Measurements from ENCODE around the gene SLC10A7. TPM values are rescaled to one million over a fixed set of nuclear protein-coding genes. Genes with fewer than 3 reads are reported as not detected.

Gene SLC10A7, protein sequence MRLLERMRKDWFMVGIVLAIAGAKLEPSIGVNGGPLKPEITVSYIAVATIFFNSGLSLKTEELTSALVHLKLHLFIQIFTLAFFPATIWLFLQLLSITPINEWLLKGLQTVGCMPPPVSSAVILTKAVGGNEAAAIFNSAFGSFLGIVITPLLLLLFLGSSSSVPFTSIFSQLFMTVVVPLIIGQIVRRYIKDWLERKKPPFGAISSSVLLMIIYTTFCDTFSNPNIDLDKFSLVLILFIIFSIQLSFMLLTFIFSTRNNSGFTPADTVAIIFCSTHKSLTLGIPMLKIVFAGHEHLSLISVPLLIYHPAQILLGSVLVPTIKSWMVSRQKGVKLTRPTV
- total RNA-seq = 10 to 100 TPM in 1 of 2 donors, 1 to 10 TPM in 1; 9.9 to 18.7 TPM
- 1 to 10 TPM; 3.7 to 5.4 TPM for polyA plus RNA-seq

DNA sequence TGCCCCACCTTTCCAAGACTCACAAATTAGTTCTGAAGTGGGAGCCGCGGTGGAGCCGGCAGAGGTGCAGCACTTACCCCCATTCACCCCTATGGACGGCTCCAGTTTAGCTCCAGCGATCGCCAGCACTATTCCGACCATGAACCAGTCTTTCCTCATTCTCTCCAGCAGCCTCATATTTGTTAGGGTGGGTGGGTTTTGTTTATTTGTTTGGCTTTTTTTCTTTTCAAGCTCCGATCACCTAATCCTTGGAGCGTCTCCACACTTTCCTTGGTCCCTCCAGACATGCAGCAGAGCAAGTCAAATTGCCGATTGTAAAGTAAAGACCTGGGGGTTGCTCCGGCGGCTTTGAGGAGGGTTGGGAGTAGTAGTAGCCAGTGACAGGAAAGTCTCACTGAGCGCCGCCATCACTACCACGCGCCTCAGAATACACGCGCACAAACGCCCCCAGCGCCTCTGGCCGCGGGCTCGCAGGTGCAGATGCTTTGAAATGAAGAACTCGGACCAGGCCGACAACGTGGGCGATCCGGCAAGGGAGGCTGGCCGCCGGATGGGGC lies at the start of gene SLC10A7:
Gene SLC10A7, minus strand, starts transcription at position 400 of the 557 bp plus-strand sequence. Its CDS starts 223 bp downstream, at position 177.
- no peaks in the 10 kb centered on the region for H3K36me3 ChIP-seq (ENCODE audit: control insufficient read depth in 4 of 4, insufficient read depth in 3 of 4, low read depth in 1 of 4, low read length in 3 of 4)
- H3K4me3 ChIP-seq (ENCODE audit: low read depth in 1 of 3, low read length in 3 of 3) = peak within 1 kb of the TSS; percentile 82 to 92 (median 84)
- H3K27ac ChIP-seq (ENCODE audit: low read depth in 1 of 2, low read length in 2 of 2) = peak within 1 kb of the TSS; percentile 79 to 81
- H3K9ac ChIP-seq (ENCODE audit: low read depth in 1 of 2, low read length in 2 of 2) = peak within 1 kb of the TSS; percentile 67 to 86
- H3K4me1 ChIP-seq (ENCODE audit: control insufficient read depth in 4 of 4, insufficient read depth in 4 of 4, low read length in 3 of 4) = peaks cover 3 to 20% (median 10%) of the 10 kb centered on the region in 4 donors
- TF ChIP-seq YY1 (IDR thresholded peaks at IDR 0.05) (peak; percentile 97), HNF4A (conservative IDR thresholded peaks at IDR 0.05) (no peak), TAF1 (conservative IDR thresholded peaks at IDR 0.05) (peak; percentile 59), FOXA2 (IDR thresholded peaks at IDR 0.05) (no peak), SP1 (IDR thresholded peaks at IDR 0.05) (peak; percentile 13)
- TF ChIP-seq, protein P1, sequence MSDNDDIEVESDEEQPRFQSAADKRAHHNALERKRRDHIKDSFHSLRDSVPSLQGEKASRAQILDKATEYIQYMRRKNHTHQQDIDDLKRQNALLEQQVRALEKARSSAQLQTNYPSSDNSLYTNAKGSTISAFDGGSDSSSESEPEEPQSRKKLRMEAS (IDR thresholded peaks at IDR 0.05) = no peak
- WGBS = under 1% methylated on average over 30 of the region's 30 CpGs
- DNase-seq (ENCODE audit: low spot score) = peak; percentile 79
- H3K9me3 ChIP-seq (ENCODE audit: control insufficient read depth in 4 of 4, low read length in 3 of 4) = no peaks in the 10 kb centered on the region
- no peaks in the 10 kb centered on the region for H3K27me3 ChIP-seq (ENCODE audit: control insufficient read depth in 4 of 4, insufficient read depth in 4 of 4, low read length in 3 of 4)

DNA sequence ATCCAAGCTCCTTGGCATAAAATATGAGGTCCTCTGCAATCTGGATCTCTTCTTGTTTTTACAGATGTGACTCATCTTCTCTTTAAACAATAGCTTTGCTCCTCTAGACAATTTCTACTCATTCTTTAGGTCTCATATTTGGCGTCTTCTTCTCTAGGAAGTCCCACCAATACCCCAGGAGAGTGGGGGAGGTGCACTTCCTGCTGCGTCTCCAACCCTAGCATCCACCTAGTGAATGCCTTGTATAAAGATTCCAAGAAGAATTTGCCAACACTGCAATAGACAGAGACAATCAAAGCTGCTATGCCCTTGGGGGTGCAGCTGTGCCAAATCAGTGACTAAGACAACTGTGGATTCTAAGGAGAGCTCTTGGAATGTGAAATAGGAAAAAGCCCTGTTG lies 45.7 kb upstream of the SLC10A7 start:
- Histone ChIP-seq H3K9me3 (ENCODE audit: control insufficient read depth in 4 of 4, low read length in 3 of 4) (no peaks in the 10 kb centered on the region), H3K27me3 (ENCODE audit: control insufficient read depth in 4 of 4, insufficient read depth in 4 of 4, low read length in 3 of 4) (peaks cover 0 to 4% (median 0%) of the 10 kb centered on the region in 4 donors), H3K27ac (ENCODE audit: low read depth in 1 of 2, low read length in 2 of 2) (no peak overlapping the region), H3K36me3 (ENCODE audit: control insufficient read depth in 4 of 4, insufficient read depth in 3 of 4, low read depth in 1 of 4, low read length in 3 of 4) (no peaks in the 10 kb centered on the region), H3K9ac (ENCODE audit: low read depth in 1 of 2, low read length in 2 of 2) (no peak overlapping the region), H3K4me1 (ENCODE audit: control insufficient read depth in 4 of 4, insufficient read depth in 4 of 4, low read length in 3 of 4) (no peaks in the 10 kb centered on the region), H3K4me3 (ENCODE audit: low read depth in 1 of 3, low read length in 3 of 3) (no peak overlapping the region)
- TF ChIP-seq RXRA (IDR thresholded peaks at IDR 0.05) (no peak), FOXA1 (IDR thresholded peaks at IDR 0.05) (no peak), TAF1 (conservative IDR thresholded peaks at IDR 0.05) (no peak), YY1 (IDR thresholded peaks at IDR 0.05) (no peak), HNF4G (IDR thresholded peaks at IDR 0.05) (no peak), NR2F2 (IDR thresholded peaks at IDR 0.05) (no peak), EGR1 (IDR thresholded peaks at IDR 0.05; ENCODE audit: low read depth in 2 of 2) (no peak), SP1 (IDR thresholded peaks at IDR 0.05) (no peak), RAD21 (IDR thresholded peaks at IDR 0.05) (no peak), GABPA (IDR thresholded peaks at IDR 0.05 in 1 of 2, conservative IDR thresholded peaks at IDR 0.05 in 1 of 2) (no peak), JUND (IDR thresholded peaks at IDR 0.05) (no peak), FOXA2 (IDR thresholded peaks at IDR 0.05) (no peak), HNF4A (conservative IDR thresholded peaks at IDR 0.05) (no peak)
- TF ChIP-seq, protein P2, sequence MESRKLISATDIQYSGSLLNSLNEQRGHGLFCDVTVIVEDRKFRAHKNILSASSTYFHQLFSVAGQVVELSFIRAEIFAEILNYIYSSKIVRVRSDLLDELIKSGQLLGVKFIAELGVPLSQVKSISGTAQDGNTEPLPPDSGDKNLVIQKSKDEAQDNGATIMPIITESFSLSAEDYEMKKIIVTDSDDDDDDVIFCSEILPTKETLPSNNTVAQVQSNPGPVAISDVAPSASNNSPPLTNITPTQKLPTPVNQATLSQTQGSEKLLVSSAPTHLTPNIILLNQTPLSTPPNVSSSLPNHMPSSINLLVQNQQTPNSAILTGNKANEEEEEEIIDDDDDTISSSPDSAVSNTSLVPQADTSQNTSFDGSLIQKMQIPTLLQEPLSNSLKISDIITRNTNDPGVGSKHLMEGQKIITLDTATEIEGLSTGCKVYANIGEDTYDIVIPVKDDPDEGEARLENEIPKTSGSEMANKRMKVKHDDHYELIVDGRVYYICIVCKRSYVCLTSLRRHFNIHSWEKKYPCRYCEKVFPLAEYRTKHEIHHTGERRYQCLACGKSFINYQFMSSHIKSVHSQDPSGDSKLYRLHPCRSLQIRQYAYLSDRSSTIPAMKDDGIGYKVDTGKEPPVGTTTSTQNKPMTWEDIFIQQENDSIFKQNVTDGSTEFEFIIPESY (IDR thresholded peaks at IDR 0.05) = no peak
- TF ChIP-seq, protein P3, sequence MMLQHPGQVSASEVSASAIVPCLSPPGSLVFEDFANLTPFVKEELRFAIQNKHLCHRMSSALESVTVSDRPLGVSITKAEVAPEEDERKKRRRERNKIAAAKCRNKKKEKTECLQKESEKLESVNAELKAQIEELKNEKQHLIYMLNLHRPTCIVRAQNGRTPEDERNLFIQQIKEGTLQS (IDR thresholded peaks at IDR 0.05) = no peak
- TF ChIP-seq, protein P4, sequence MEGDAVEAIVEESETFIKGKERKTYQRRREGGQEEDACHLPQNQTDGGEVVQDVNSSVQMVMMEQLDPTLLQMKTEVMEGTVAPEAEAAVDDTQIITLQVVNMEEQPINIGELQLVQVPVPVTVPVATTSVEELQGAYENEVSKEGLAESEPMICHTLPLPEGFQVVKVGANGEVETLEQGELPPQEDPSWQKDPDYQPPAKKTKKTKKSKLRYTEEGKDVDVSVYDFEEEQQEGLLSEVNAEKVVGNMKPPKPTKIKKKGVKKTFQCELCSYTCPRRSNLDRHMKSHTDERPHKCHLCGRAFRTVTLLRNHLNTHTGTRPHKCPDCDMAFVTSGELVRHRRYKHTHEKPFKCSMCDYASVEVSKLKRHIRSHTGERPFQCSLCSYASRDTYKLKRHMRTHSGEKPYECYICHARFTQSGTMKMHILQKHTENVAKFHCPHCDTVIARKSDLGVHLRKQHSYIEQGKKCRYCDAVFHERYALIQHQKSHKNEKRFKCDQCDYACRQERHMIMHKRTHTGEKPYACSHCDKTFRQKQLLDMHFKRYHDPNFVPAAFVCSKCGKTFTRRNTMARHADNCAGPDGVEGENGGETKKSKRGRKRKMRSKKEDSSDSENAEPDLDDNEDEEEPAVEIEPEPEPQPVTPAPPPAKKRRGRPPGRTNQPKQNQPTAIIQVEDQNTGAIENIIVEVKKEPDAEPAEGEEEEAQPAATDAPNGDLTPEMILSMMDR (IDR thresholded peaks at IDR 0.05; ENCODE audit: low read depth, low read length, missing input control) = no peak
- TF ChIP-seq, protein P1 (IDR thresholded peaks at IDR 0.05) = no peak
- TF ChIP-seq, protein P5, sequence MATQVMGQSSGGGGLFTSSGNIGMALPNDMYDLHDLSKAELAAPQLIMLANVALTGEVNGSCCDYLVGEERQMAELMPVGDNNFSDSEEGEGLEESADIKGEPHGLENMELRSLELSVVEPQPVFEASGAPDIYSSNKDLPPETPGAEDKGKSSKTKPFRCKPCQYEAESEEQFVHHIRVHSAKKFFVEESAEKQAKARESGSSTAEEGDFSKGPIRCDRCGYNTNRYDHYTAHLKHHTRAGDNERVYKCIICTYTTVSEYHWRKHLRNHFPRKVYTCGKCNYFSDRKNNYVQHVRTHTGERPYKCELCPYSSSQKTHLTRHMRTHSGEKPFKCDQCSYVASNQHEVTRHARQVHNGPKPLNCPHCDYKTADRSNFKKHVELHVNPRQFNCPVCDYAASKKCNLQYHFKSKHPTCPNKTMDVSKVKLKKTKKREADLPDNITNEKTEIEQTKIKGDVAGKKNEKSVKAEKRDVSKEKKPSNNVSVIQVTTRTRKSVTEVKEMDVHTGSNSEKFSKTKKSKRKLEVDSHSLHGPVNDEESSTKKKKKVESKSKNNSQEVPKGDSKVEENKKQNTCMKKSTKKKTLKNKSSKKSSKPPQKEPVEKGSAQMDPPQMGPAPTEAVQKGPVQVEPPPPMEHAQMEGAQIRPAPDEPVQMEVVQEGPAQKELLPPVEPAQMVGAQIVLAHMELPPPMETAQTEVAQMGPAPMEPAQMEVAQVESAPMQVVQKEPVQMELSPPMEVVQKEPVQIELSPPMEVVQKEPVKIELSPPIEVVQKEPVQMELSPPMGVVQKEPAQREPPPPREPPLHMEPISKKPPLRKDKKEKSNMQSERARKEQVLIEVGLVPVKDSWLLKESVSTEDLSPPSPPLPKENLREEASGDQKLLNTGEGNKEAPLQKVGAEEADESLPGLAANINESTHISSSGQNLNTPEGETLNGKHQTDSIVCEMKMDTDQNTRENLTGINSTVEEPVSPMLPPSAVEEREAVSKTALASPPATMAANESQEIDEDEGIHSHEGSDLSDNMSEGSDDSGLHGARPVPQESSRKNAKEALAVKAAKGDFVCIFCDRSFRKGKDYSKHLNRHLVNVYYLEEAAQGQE (IDR thresholded peaks at IDR 0.05) = no peak
- 49% methylated on average over 2 of the region's 2 CpGs for WGBS
- no peak for DNase-seq (ENCODE audit: low spot score)
